Neuron (in vitro differentiated cells): ENCODE data around the gene CASKIN1.
A peak's percentile ranks its signal among the peaks of the same experiment; 100 is the strongest.

Experiments
- H2AFZ ChIP-seq: one replicate; pipeline ENCODE4 v1.6.1; 2013; ENCODE audit warnings: low read depth, mild to moderate bottlenecking, inconsistent platforms, low read length, moderate library complexity
- H3K27me3 ChIP-seq: one replicate; pipeline ENCODE4 v1.6.1; 2013; ENCODE audit warnings: low read length; ENCODE audit not compliant: insufficient read depth
- H3K36me3 ChIP-seq: one replicate; pipeline ENCODE4 v1.6.1; 2013; ENCODE audit warnings: low read length; ENCODE audit not compliant: insufficient read depth
- H3K4me1 ChIP-seq: one replicate; pipeline ENCODE4 v1.6.1; 2013; ENCODE audit warnings: low read length; ENCODE audit not compliant: insufficient read depth
- H3K4me3 ChIP-seq: 2 replicates; pipeline ENCODE4 v1.5.1; 2013; ENCODE audit warnings: mild to moderate bottlenecking, low read length, moderate library complexity
- H3K9me3 ChIP-seq: one replicate; pipeline ENCODE4 v1.6.1; 2013; ENCODE audit warnings: low read length

The CASKIN1 gene

GRCh38 chr16:2229091-2229490 is 32.7 kb upstream of the CASKIN1 start:
- Histone ChIP-seq H3K4me3 (no peak overlapping the region), H3K9me3 (no peaks in the 10 kb centered on the region), H3K27me3 (no peaks in the 10 kb centered on the region), H3K36me3 (peaks cover 70% of the 10 kb centered on the region), H3K4me1 (peaks cover 11% of the 10 kb centered on the region), H2AFZ (no peak overlapping the region)

DNA sequence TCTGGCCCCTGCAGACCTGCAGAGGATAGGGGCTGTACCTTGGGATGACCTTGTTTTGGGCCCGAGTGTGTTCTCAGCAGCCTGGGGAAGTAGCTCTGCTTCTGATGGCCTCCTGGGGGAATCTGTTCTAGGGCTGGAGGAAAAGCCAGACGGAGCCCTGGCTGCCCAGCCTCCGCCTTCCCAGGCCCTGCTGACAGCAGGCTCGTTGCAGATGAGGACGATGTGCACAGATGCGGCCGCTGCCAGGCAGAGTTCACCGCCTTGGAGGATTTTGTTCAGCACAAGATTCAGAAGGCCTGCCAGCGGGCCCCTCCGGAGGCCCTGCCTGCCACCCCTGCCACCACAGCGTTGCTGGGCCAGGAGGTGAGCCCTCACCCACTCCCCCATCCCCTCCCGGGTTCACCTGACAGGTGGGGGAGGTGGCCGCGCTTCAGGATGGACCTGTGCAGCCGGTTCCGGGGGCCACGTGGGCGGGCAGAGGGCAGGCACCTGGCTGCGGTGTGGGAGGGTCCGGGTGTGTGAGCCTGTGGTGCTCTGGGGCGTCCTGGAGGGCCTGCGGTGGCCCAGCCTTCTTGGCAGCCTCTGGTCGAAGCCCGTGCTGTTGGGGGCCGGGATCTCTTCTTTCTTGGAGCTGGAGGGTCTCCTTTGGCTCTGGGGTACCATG is 31.9 kb upstream of the CASKIN1 start:
- H3K27me3 ChIP-seq = no peaks in the 10 kb centered on the region
- H3K4me1 ChIP-seq = peaks cover 12% of the 10 kb centered on the region
- peaks cover 62% of the 10 kb centered on the region for H3K36me3 ChIP-seq
- no peak overlapping the region for H2AFZ ChIP-seq
- H3K4me3 ChIP-seq = no peak overlapping the region
- no peaks in the 10 kb centered on the region for H3K9me3 ChIP-seq

DNA sequence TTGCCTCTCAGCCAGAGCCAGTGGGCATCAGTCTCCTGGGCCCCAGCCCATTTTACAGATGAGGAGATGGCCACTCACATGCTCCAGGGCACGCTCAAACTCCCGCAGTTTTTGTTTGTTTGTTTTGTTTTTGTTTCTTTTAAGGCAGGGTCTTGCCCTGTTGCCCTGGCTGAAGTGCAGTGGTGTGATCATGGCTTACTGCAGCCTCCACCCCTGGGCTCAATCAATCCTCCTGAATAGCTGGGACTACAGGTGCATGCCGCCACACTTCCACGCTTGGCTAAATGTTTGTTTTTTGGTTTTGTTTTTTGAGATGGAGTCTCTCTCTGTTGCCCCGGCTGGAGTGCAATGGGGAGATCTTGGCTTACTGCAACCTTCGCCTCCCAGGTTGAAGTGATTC is 30.5 kb upstream of the CASKIN1 start:
- Histone ChIP-seq H3K4me3 (no peak overlapping the region), H3K36me3 (peaks cover 50% of the 10 kb centered on the region), H3K27me3 (no peaks in the 10 kb centered on the region), H2AFZ (no peak overlapping the region), H3K9me3 (no peaks in the 10 kb centered on the region), H3K4me1 (peaks cover 12% of the 10 kb centered on the region)

DNA sequence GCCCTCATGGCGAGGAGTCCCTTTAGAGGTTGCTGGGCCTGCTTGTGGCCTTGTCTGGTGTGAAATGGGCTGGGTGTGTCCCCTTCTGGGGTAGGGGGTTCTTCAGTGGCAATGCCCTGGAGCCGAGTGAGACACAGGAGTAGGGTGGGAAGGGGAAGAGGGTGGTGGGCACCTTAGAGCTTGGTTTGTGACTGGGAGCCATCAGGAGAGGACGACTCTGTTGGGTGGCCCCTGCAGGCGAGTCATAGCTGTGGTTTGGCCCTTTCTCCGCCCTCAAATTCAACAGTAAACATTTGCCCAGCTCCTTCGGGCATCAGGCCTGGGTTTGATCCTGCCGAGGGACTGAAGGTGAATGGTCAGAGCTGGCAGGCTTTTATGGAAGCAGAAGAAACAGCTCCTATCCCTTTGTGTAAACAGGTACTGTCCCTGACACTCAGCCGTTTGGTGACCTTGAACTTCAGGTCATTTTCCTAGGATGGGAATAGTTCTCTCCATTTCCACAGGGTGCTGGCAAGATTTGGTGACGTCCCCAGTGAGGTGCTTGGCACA is 29.9 kb upstream of the CASKIN1 start:
- Histone ChIP-seq H3K36me3 (peaks cover 44% of the 10 kb centered on the region), H3K27me3 (no peaks in the 10 kb centered on the region), H3K4me1 (peaks cover 12% of the 10 kb centered on the region), H2AFZ (no peak overlapping the region), H3K4me3 (no peak overlapping the region), H3K9me3 (no peaks in the 10 kb centered on the region)

DNA sequence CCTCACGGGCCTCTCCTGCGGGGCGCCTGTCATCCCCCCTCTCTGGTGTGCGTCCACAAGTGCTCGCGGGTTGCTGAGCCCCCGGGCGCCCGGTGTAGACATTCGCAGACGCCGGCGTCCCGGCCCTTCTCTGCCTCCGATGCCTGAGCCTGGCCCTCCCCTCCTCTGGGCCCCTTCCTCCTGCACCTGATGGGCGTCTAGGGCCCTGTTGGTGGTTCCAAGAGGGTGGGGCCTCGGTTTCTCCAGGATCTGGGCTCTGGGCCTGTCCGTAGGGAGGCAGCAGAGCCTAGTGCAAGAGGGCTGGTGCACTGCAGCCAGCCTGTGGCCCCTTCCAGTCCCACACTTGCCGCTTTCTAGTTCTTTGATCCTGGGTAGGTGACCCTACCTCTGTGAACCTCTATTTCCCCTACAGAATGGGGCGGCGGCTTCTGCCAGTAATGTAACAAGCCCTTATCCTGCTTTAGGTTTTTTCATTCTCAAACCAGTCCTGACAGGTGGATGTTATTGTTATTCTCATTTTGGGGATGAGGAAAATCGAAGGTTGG is 27.6 kb upstream of the CASKIN1 start:
- Histone ChIP-seq H3K27me3 (no peaks in the 10 kb centered on the region), H2AFZ (peak overlapping the region; percentile 38), H3K36me3 (peaks cover 23% of the 10 kb centered on the region), H3K4me3 (peak overlapping the region; percentile 86), H3K4me1 (peaks cover 12% of the 10 kb centered on the region), H3K9me3 (no peaks in the 10 kb centered on the region)

- no peaks in the 10 kb centered on the region for H3K27me3 ChIP-seq
- H3K36me3 ChIP-seq = peaks cover 16% of the 10 kb centered on the region
- H3K4me3 ChIP-seq = peak within 1 kb of the TSS; percentile 86
- peaks cover 12% of the 10 kb centered on the region for H3K4me1 ChIP-seq
- no peaks in the 10 kb centered on the region for H3K9me3 ChIP-seq
- H2AFZ ChIP-seq = peak within 1 kb of the TSS; percentile 38
Observed at GRCh38 chr16:2223221-2223941, 27.0 kb upstream of the CASKIN1 start, which contains the start of gene E4F1. E4F1 (plus strand) TSS chr16:2223591; CDS start chr16:2223614, 23 bp downstream.

GRCh38 chr16:2216330-2216729 is 19.9 kb upstream of the CASKIN1 start:
- Histone ChIP-seq H3K9me3 (no peaks in the 10 kb centered on the region), H3K36me3 (peaks cover 14% of the 10 kb centered on the region), H2AFZ (no peak overlapping the region), H3K4me3 (no peak overlapping the region), H3K4me1 (peaks cover 16% of the 10 kb centered on the region), H3K27me3 (no peaks in the 10 kb centered on the region)

DNA sequence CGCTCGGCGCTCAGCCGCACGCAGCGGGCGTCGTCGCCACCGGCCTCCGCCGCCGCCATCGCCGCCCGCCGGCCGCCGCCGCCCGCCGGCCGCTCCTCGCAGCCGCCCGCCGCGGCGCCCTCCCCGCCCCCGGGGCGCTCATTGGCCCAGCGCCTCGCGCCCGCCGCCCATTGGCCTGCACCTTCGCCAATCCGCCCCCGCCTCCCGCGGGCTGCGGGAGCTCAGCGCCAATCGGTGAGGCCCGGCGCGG is 18.2 kb upstream of the CASKIN1 start, which contains the start of gene PGP:
TSS of gene PGP (minus strand) at position 122 of the 250 bp plus-strand sequence. CDS start at position 59, 63 bp downstream.
- Histone ChIP-seq H3K4me1 (peaks cover 16% of the 10 kb centered on the region), H3K4me3 (peak within 1 kb of the TSS; percentile 96), H3K36me3 (peaks cover 21% of the 10 kb centered on the region), H2AFZ (peak within 1 kb of the TSS; percentile 50), H3K9me3 (no peaks in the 10 kb centered on the region), H3K27me3 (no peaks in the 10 kb centered on the region)

DNA sequence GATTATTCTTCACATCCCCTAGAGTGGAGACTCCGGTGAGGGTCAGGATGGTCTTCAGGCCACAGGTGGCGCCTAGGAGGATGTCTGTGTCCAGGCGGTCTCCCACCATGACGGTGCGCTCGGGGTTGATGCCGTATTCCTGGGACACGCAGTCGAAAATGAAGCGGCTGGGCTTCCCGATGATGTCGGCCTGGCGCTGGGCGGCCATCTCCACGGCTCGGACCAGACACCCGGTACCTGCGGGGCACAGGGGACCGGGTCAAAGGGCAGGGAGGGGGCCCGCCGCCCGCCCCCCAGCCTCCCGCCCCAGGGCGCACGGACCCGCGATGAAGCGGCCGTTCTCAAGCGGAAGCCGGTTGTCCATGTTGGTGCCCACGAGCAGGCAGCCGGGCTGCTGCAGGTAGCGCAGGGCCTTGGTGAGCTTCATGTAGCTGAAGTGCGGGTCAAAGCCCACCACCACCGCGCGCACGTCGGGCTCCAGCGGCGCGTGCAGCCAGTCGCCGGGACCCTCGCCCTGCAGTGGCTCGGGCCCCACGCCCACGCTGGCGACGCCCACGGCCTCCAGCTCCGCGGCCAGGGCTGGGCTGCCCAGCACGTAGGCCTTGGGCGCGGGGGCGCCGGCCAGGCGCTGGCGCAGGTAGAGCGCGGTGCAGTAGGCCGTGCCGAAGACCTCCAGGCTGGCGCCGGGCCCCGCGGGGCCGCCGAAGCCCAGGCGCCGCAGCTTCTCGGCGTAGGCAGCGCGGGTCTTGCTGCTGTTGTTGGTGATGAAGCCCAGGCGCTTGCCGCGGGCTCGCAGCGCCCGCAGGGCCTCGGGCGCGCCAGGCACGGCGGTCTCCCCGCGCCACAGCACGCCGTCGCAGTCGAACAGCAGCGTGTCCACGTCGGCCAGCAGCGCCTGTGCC is 17.7 kb upstream of the CASKIN1 start:
- H3K27me3 ChIP-seq = no peaks in the 10 kb centered on the region

DNA sequence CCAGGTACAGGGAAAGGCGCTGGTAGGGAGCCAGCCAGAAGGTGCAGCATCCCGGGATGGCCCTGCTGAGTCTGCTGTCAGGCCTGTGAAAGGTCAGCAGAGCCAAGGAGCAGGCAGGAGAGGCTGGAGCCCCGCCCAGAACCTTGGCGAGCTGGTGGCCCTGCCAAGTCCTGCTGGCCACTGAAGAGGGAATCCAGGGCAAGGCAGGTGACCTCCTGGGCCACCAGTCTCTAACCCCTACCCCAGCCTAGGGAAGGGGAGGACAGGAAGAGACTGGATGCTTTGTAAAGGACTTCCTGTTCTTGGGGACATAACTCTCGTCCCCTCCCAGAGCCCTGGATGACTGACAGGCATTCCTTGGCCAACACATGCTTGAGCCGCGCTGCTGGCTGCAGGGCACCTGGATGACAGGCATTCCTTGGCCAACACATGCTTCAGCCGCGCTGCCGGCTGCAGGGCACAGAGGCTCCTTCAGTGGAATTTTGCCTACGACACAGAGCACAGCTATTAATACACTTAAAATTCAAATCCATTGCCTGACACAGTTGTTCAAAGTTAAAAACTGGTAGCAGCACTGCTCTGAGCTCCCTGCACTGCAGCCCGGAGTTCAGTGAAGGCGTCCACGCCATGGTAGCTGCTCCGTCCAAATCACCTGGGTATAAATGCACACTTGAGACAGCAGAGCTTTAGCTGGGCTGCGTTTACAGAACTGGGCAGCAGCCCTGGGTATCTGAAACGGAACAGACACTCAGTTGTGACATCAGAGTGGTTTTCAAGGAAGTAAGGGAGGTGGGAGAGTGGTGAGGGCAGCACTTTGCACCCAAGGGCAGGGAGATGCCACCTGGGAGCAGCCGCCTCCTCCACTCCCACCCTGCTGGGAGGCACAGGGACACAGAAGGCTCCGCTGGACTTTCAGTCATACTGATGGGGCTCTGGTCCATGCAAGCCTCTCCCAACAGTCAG is 16.2 kb upstream of the CASKIN1 start:
- Histone ChIP-seq H3K9me3 (no peaks in the 10 kb centered on the region), H3K4me1 (peaks cover 16% of the 10 kb centered on the region), H2AFZ (no peak overlapping the region), H3K4me3 (peak overlapping the region; percentile 93), H3K27me3 (no peaks in the 10 kb centered on the region), H3K36me3 (peaks cover 37% of the 10 kb centered on the region)

More for the DNA sequence above, 17.7 kb upstream of the CASKIN1 start:
- peaks cover 16% of the 10 kb centered on the region for H3K4me1 ChIP-seq
- peak overlapping the region; percentile 93 for H3K4me3 ChIP-seq
- no peaks in the 10 kb centered on the region for H3K9me3 ChIP-seq
- H2AFZ ChIP-seq = no peak overlapping the region
- peaks cover 26% of the 10 kb centered on the region for H3K36me3 ChIP-seq

DNA sequence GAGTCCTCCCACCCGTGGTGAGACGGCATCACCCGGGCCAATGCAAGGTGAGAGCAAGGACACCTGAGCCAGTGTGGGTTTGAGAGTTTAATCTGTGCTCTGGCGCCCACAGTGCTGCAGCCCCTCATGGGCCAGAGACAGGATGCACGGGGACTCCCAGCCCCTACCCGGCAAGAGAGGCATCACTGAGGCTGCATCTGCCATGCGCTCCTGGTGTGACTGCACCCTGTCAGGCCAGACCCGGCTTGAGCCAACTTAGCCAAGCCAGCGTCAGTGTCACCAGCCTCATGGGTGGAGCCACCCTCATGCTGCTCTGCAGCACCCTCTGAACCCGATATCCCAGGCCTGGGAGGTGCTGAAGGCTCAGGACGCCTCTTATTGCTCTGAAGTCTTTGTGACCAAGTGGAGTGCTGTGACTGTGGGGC is 15.5 kb upstream of the CASKIN1 start:
- Histone ChIP-seq H3K36me3 (peaks cover 45% of the 10 kb centered on the region), H3K9me3 (no peaks in the 10 kb centered on the region), H3K4me3 (no peak overlapping the region), H2AFZ (no peak overlapping the region), H3K4me1 (peaks cover 16% of the 10 kb centered on the region), H3K27me3 (no peaks in the 10 kb centered on the region)
